Measurements from ENCODE around the gene TSR3.

TSR3 gene

GRCh38 chr16:1308036-1308976 lies 43.4 kb downstream of the TSR3 start:
- no peak for DNase-seq (ENCODE audit: low spot score)

DNA sequence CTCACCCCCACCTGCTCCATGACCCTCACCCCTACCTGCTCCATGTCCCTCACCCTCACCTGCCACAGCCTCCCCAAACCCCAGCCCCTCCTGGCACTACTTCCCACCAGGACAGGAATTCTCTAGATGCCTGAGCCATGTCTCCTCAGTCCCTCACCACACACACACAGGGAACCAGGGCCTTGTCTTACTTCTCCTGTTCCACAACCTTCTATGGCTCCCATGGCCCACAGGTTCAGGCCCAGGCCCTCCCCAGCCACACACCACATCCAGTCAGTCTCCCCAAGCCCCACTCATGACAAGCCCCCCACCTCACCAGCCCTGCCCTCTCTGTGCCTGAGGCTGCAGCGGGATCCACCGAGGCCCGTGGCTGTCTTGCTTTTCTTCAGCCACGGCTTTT lies 45.3 kb downstream of the TSR3 start:
- DNase-seq (ENCODE audit: low spot score), result no peak

DNA sequence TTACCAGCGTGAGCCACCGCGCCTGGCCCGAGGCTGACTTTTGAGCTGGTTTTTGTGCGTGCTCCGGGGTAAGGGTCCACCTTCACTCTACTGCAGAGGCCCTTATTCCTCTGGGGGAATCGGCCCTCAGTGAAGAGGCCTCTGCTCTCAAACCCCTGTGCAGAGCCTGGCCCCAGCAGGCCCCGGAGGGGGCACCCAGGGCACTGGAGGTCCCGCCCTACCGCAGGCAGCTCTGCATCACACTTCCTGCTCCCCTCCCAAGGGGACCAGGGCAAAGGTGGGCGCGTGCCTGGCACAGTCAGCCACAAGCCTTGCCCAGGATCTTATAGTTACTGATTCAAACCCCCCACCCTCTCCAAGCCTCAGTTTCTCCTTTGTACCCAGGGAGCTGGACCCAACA lies 45.9 kb downstream of the TSR3 start:
- no peak for DNase-seq (ENCODE audit: low spot score)

- no peak for DNase-seq (ENCODE audit: low spot score)
These were observed 50.1 kb downstream of the TSR3 start for GRCh38 chr16:1301562-1301961.

- peak; percentile 90 for DNase-seq (ENCODE audit: low spot score)
These were observed 50.8 kb downstream of the TSR3 start for GRCh38 chr16:1300664-1301476.

DNA sequence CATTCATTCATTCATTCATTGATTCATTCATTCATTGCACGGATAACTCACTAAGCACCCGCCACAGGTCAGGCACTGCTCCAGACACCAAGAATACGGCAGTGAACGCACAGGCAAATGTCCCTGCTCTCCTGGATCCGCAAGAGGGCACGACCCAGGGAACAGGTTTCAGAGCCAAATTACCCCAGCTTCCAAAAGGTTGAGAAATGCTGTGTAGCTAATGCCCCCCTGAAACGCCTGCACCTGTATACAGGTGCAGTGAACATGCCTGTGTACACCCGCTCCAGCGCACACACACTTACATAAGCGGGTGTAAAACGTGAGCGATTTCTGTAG lies 51.8 kb downstream of the TSR3 start:
- no peak for DNase-seq (ENCODE audit: low spot score)

All from AG08396 (cell line).